Adipose tissue (tissue), 3 donors: ENCODE results near the gene PDXDC1. TPM values are rescaled to one million over a fixed set of nuclear protein-coding genes. Genes with fewer than 3 reads are reported as not detected.
"Not testable (repeated sequence)": the region's sequence is repeated elsewhere in the genome, so short reads cannot be mapped to it uniquely, and the experiment has no call there.

ENCODE experiments used
- H3K27ac ChIP-seq: one replicate; pipeline ENCODE4 v1.5.1; 2013; ENCODE audit warnings: low read depth, low read length
- WGBS, 3 donors: extraction: QIAGEN DNeasy Blood & Tissue Kit; methylation state at CpG; one replicate each; pipeline ENCODE4 v1.1.7; 2013; 5-methylcytosine and 5-hydroxymethylcytosine counted together
- polyA plus RNA-seq, 3 donors: library from polyadenylated mRNA; stranded (reverse); fragments of 200-250 nt; gene quantifications; one replicate each; pipeline ENCODE4 v1.2.3, GENCODE V29; 2013
- donor health status: healthy with polysubstance abuse.
- donor health status: Bipolar disorder and iron deficiency.
- donor health status: healthy.

Gene PDXDC1
- polyA plus RNA-seq, 3 donors = 35.5 to 55.9 (median 38.4) TPM

DNA sequence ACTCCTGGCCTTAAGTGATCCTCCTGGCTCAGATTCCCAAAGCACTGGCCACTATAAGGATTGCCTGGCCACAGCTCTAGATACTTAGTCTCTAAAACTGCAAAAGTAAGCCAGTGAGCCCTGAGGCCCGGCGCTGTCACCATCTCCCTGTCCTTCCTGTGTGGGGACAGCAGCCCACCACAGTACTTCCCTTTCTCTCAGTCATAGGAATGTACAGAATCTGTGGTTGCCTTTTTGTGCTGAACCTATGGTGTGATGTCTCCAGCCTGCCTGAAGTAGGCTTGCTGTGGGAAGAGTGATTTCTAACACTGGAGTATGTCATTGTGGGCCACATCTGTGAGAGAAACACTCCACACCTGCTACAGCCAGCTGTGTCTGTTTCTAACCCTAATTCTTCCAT, 56.4 kb downstream of the PDXDC1 start:
- 53 to 97% (median 63%) methylated on average over 2 of the region's 2 CpGs for WGBS, 3 donors

DNA sequence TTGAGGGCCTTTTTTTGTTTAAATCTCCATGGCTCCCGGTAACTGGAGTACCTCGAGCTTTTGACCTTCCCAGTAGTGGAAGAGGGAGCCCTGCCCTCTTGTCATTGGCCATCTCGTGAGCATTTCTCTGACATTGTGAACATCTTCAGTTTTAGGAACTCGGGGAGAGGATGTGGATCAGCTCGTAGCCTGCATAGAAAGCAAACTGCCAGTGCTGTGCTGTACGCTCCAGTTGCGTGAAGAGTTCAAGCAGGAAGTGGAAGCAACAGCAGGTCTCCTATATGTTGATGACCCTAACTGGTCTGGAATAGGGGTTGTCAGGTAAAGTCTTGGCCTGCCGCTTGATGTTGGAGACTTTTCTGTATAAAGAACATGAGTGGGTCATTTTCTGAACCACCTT, 56.8 kb downstream of the PDXDC1 start:
- 69 to 94% (median 76%) methylated on average over 8 of the region's 8 CpGs for WGBS, 3 donors
- no peak overlapping the region for H3K27ac ChIP-seq

More for the DNA sequence above, 56.4 kb downstream of the PDXDC1 start:
- no peak overlapping the region for H3K27ac ChIP-seq

DNA sequence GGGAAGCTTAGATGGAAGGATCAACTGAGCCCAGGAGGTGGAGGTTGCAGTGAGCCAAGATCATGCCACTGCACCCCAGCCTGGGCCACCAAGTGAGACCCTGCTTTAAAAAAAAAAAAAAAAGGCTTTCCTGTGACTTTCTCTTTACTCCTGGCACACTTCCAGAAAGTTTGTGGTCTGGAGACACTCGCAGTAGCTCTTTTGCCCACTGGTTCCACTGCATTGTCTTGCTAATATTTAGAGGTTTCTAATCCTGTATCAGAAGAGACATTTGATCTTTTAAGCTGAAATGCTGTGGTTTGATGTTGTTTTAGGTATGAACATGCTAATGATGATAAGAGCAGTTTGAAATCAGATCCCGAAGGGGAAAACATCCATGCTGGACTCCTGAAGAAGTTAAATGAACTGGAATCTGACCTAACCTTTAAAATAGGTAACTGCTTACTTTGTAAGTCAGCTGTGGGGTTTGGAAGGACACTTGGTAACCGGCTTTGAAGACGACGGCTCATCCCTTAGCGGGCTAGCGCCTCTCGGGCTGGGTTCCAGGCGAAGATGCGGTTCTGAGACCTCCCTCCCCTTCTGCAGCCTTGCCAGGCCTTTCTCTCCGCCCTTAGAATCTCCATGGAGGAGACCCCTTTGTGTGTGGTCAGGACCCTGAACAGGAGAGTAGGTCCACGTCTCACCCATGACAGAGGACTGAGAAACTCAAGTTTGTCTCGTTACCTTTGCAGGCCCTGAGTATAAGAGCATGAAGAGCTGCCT, 57.9 kb downstream of the PDXDC1 start:
- no peak overlapping the region for H3K27ac ChIP-seq
- WGBS, 3 donors = 84 to 89% (median 86%) methylated on average over 13 of the region's 13 CpGs

DNA sequence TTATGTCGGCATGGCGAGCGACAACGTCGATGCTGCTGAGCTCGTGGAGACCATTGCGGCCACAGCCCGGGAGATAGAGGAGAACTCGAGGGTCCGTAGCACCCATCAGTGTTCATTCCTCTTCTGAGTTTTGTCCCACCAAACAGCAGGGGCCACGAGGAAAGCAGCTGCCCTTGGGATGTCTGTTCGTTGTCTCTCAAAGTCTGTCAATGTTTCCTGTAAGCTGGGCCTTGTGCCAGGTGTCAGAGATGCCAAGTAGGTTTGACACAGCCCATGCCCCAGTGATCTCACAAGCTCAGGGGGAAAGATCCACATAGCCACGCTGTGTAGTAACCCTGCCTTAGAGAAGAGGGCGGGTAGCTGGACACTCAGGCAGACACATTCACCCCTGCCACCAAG, 58.5 kb downstream of the PDXDC1 start:
- 79 to 82% (median 81%) methylated on average over 14 of the region's 14 CpGs for WGBS, 3 donors
- H3K27ac ChIP-seq = no peak overlapping the region

DNA sequence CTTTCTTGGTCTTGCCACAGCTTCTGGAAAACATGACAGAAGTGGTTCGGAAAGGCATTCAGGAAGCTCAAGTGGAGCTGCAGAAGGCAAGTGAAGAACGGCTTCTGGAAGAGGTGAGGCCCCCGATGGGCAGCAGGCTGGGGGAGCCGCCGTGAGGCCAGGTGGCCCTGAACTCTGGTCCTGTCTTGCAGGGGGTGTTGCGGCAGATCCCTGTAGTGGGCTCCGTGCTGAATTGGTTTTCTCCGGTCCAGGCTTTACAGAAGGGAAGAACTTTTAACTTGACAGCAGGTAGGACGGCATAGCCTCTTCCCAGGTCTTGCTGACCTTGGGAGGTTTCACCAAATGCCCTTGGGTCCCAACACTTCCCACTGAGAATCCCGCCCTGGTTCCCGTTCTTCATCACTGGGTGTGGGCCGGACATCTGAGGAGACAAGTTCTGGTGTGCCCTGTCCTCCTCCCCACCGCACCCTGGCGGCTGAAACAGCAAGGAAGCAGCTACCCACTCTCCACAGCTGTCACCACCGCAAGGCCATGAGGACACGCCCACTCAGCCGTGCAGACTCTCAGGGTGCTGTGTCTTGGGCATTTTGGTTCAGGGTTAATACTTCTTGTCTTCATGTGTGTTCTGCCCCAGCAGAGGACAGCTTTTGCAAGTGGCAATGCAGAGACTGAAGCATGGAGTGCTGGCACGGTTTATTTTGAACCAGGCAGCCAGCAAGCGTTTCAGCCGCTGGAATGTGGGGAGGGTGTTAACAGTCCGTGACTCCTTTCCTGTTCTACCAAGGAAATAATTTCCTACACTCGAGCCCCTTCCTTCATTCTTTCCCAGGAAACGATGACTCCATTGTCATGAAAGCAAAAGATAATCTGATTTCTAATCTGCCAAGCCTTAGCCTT, 59.7 kb downstream of the PDXDC1 start:
- 81 to 82% (median 82%) methylated on average over 23 of the region's 23 CpGs for WGBS, 3 donors
- H3K27ac ChIP-seq = no peak overlapping the region

DNA sequence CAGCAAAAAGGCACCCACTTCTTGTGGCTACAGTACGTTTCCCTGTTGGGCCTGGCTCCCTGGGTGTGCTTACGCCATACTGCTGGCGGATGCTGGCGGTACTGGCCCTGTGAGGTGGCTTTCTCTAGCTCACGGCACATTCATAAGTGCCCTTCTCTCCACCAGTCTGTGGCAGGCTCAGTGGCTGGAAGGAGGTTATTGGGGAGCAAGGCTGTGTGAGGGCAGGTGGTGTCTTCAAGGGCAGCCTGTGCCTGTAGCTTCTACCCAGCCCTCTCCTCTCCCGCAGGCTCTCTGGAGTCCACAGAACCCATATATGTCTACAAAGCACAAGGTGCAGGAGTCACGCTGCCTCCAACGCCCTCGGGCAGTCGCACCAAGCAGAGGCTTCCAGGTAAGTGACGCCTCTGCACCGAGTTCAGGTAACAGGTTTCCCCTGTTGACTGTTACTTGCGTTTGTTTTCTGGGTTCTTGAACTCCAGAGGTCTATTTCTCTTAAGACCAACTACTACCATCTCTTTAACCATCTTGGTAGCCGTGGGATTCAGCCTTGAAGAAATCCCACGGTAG, 60.4 kb downstream of the PDXDC1 start:
- H3K27ac ChIP-seq = no peak overlapping the region
- WGBS, 3 donors = 74 to 83% (median 80%) methylated on average over 15 of the region's 15 CpGs

DNA sequence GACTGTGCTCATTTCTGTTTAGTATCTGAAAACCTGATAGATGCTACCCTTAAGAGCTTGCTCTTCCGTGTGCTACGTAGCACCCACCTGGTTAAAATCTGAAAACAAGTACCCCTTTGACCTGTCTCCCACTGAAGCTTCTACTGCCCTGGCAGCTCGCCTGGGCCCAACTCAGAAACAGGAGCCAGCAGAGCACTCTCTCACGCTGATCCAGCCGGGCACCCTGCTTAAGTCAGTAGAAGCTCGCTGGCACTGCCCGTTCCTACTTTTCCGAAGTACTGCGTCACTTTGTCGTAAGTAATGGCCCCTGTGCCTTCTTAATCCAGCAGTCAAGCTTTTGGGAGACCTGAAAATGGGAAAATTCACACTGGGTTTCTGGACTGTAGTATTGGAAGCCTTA, 62.2 kb downstream of the PDXDC1 start:
- 82 to 83% (median 82%) methylated on average over 10 of the region's 10 CpGs for WGBS, 3 donors
- no peak overlapping the region for H3K27ac ChIP-seq

DNA sequence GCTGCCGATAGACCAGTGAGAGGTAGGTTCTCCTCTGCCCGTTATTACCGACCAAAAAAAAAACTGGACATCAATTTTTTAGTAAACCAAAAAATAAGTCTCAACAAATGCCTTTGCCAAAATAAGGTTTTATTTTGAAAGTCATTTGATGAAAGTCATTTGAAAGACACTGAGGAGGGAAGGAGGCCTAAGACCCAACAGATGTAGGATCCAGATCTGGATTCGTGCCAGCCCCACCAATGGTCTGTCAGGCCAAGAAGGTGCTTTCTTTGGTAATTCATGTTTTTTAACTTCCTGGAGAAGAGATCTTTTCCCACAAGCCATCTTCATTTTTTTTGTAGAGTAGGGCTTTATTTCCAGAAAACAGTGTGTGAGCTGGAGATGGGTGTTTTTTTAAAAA, 62.9 kb downstream of the PDXDC1 start:
- H3K27ac ChIP-seq = no peak overlapping the region
- WGBS, 3 donors = 69 to 87% (median 86%) methylated on average over 4 of the region's 4 CpGs

DNA sequence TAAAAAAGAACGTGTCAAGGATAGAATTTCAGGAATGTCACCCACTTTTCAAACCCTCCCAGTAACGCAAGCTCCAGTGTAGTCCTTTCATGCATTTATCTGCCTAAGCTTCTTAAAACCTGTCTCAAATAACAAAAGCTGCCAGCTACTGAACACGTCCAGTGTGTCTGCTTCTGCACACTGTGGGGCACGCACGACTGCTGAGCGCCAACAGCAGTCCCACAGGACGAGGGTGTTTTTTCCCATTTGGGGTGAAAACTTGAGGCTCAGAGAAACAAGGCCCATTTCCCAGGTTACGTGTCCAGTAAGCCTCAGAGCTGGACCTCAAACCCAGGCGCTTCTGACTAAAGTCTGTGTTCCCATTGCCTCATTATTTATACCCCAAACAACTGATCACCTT, 63.9 kb downstream of the PDXDC1 start:
- H3K27ac ChIP-seq = no peak overlapping the region
- WGBS, 3 donors = 83 to 88% (median 86%) methylated on average over 9 of the region's 9 CpGs

DNA sequence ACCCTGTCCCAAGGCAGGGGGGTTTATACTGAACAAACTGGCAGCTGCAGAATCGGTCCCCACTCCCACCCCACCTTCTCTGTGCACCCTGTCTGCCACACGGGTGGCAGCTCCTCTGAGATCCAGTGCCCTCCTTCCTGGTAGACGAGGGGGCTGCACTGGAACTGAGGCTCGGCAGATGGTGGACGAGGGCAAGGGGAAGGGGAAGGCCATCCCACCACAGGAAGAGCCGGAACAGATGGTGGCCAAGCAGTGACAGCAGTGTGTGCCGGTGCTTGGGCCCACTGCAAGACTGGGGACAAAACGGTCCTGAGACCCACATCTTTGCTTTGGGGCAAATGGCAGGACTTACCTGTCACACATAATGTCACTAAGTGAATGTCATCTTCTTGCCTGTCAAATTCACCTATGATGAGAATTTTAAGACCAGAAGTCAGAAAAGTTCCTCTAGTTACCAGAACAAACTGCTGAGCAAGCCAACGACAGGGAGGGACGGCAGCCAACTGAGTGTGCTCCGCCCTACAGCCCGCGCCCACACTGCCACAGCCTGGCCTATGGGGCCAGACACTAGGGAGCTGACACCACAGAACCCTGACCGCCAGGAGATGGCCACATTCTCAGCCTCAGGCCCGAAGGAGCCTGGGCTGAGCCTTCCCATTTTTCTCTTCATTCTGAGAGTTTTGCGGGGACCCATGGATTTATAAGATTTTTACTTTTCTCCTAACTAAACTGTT, 66.6 kb downstream of the PDXDC1 start:
- 33 to 69% (median 36%) methylated on average over 16 of the region's 16 CpGs for WGBS, 3 donors

DNA sequence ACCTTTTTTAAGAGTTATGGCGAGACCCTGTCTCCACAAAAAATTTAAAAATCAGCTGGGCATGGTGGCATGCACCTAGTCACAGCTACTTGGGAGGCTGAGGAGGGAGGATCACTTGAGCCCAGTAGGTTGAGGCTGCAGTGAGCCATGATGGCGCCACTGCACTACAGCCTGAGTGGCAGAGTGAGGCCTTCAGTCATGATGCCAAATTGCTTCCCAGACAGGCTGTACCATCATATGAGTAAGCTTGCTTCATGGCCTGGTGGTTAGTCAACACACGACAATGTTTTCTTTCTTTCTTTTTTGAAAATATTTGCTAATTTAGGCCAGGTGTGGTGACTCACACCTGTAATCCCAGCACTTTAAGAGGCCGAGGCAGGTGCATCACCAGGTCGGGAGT, 68.5 kb downstream of the PDXDC1 start:
- 94 to 97% (median 95%) methylated on average over 5 of the region's 5 CpGs for WGBS, 3 donors

More for the DNA sequence above, 66.6 kb downstream of the PDXDC1 start:
- H3K27ac ChIP-seq = no peak overlapping the region

DNA sequence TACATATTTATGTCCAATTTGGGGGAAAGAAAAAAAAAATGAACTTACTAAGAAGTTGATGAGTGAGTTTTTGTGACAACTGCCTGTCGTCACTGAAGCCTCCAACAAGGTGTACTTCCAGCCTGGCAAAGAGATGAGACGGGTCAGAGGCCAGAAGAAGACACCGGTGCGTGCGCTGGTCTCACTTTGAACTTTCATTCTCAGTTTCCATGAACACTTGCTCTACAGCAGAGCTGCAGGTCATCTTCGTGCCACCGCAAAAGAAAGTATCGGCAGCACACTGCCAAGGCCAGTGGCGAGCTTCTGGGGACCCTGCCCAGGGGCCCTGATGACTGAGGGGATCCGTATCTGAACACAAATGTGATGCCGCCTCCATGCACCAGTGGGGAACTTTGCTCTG, 69.5 kb downstream of the PDXDC1 start:
- WGBS, 3 donors = 89 to 92% (median 91%) methylated on average over 11 of the region's 11 CpGs

More for the DNA sequence above, 68.5 kb downstream of the PDXDC1 start:
- no peak overlapping the region for H3K27ac ChIP-seq

DNA sequence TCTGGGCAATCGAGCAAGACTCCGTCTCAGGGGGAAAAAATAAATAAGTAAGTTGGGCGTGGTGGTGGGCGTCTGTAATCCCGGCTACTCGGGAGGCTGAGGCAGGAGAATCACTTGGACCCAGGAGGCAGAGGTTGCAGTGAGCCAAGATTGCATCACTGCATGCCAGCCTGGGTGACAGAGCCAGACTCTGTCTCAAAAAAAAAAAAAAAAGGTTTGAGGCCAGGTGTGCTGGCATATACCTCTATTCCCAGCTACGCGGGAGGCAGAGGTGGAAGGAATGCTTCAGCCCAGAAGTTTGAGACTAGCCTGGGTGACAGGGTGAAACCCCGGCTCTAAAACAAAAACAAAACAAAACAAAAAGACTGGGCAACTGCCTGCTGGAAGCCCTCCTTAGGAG, 70.4 kb downstream of the PDXDC1 start:
- 55 to 85% (median 71%) methylated on average over 9 of the region's 9 CpGs for WGBS, 3 donors
- H3K27ac ChIP-seq = not testable (repeated sequence)

More for the DNA sequence above, 69.5 kb downstream of the PDXDC1 start:
- no peak overlapping the region for H3K27ac ChIP-seq

DNA sequence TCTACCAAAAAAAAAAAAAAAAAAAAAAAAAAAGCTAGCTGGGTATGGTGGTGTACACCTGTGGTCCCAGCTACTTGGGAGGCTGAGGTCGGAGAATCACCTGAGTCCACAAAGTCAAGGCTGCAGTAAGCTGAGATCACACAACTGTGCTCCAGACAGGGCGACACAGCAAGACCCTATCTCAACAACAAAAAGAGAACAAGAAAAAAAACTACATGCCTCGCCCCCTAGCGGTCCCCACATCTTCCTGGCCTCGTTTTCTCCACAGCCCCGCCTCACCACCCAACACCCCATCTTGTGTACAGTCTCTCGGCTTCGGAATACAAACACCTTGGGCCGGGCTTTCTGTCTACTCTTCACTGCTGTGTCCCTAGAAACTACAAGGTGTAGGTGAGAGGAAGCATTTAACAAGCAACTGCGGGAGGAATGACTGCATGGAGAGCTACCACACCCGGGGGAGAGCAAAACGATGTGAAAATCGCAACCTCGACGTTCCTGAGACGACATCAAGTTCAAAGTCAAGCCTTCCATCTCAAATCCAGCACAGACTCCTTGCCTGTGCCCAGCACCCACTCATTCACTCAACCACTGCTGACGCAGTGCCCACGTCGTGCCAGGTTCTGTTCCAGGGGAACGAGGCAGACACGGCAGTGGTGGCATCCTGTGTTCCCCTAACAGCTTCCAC, 72.0 kb downstream of the PDXDC1 start:
- WGBS, 3 donors = 94 to 95% (median 94%) methylated on average over 21 of the region's 21 CpGs
- no peak overlapping the region for H3K27ac ChIP-seq

DNA sequence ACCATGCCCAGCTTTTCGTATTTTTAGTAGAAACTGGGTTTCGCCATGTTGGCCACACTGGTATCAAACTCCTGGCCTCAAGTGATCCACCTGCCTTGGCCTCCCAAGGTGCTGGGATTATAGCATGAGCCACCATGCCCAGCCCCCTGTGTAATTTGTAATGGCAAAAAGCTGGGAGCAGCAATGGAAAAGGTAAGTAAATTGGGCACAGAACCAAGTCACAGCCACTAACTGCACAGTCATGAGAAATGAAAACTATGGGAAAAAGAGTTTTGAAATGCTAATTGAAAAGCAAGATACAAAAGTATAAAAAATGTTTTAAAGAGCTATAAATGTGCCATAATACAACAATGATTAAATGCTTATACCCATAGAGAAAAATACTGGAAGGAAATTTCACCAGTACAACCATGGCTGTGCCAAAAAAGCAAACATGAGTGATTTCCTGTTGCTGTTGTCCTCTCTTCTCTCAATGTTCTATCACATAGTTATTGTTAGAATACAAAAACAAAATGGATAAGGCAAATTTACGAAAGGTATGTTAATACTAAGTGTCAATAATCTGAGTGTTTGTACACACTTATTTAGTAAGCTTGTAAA, 74.9 kb downstream of the PDXDC1 start:
- no peak overlapping the region for H3K27ac ChIP-seq
- WGBS, 3 donors = 83 to 89% (median 88%) methylated on average over 3 of the region's 3 CpGs

DNA sequence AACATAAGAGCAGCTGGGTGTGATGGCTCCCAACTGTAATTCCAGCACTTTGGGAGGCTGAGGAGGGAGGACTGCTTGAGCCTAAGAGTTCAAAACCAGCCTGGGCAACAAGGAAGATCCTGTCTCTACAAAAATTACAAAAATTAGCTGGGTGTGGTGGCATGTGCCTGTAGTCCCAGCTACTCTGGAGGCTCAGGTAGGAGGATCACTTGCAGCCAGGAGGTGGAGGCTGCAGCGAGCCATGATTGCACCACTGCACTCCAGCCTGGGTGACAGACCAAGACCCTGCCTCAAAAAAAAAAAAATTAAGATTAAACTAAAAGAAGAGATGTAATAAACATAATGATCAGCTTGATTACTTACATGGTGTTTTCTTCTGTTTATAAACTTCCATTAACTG, 75.6 kb downstream of the PDXDC1 start:
- WGBS, 3 donors = 82 to 100% (median 97%) methylated on average over 1 of the region's 1 CpG
- H3K27ac ChIP-seq = not testable (repeated sequence)

DNA sequence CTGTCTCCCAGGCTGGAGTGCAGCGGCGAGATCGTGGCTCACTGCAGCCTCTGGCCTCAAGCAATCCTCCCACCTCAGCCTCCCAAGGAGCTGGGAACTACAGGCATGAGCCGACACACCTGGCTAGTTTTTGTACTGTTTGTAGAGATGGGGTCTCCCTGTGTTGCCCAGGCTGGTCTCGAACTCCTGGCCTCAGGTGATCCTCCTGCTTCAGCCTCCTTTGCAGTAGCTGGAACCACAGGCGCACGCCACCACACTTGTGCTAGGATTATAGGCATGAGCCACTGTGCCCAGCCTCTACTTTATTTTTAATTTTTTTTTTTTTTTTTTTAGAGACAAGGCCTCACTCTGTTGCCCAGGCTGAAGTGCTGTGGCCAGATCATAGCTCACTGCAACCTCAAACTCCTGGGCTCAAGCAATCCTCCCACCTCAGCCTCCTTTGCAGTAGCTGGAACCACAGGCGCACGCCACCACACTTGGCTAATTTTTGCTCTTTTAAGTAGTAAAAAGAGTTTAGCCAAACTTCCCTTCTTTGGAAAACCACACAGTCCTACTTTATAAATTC, 76.6 kb downstream of the PDXDC1 start:
- 92 to 96% (median 93%) methylated on average over 9 of the region's 9 CpGs for WGBS, 3 donors
- H3K27ac ChIP-seq = no peak overlapping the region
